AG04450 (cell line): ENCODE results near the gene KIF22. TPM values are rescaled to one million over a fixed set of nuclear protein-coding genes. Genes with fewer than 3 reads are reported as not detected.

Experiments used
- CTCF ChIA-PET: fragments of 300-600, 350-600 bp; formaldehyde crosslinking; extraction: SDS; loops from one replicate; lab custom pipeline; 2022; ENCODE audit warnings: antibody characterized with exemption, inconsistent platforms; lab: Charles Lee
- POLR2A ChIA-PET: fragments of 350-600 bp; formaldehyde crosslinking; extraction: SDS; loops from one replicate; lab custom pipeline; 2021; ENCODE audit warnings: antibody characterized with exemption, inconsistent platforms; lab: Yijun Ruan, JAX
- DNase-seq: peaks from one replicate; pipeline ENCODE4 v3.0.0-alpha.2; 2011; ENCODE audit warnings: low read depth, low spot score
- H3K27ac ChIP-seq: one replicate; pipeline ENCODE4 v1.5.1; 2012; ENCODE audit warnings: low read depth, low read length, control low read depth
- H3K27me3 ChIP-seq: one replicate; pipeline ENCODE4 v1.6.0; 2012; ENCODE audit warnings: low read length; ENCODE audit not compliant: control insufficient read depth, insufficient read depth
- H3K4me3 ChIP-seq: 2 replicates; pipeline ENCODE4 v1.5.1; 2011; ENCODE audit warnings: mild to moderate bottlenecking, low read depth, low read length, control low read depth
- H3K9me3 ChIP-seq: 2 replicates; pipeline ENCODE4 v1.5.1; 2012; ENCODE audit warnings: low read length; ENCODE audit not compliant: control insufficient read depth, insufficient read depth
- polyA plus RNA-seq: library from polyadenylated mRNA; depleted of rRNA; stranded (reverse); fragments of >200 nt; gene quantifications from 2 replicates; pipeline ENCODE4 v1.2.3, GENCODE V29; 2011
- TF ChIP-seq, protein P1 (sequence below): IDR thresholded peaks from 2 replicates; pipeline ENCODE4 v1.5.1; 2011; ENCODE audit warnings: low read depth, low read length, control low read depth, inconsistent platforms

The KIF22 gene
- polyA plus RNA-seq, 1 experiment: 14.1 TPM

DNA sequence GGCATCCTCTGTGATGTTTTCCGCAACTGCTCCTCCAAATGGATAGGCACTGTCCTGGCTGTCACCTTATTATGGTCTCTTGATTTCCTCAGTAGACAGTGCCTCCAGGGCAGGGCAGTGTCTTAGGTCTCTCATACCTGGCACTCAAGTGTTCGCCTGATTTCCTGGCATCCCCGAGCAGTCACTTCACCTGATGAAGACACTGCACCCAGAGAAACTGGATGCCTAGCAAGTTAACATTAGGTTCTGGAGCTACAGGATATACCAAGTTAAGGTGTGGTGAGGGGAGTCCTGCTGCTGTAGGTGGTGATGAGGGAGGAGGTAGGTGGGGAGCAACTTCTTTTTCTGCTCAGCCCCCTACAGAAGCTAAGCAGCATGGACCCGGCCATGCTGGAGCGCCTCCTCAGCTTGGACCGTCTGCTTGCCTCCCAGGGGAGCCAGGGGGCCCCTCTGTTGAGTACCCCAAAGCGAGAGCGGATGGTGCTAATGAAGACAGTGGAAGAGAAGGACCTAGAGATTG is 11.9 kb downstream of the KIF22 start:
- ChIA-PET CTCF (interaction anchor here (0.7 kb wide), 1 partner anchor 18 kb away, joined by 3 read pairs; no protein-coding TSS in a partner anchor), POLR2A (no interaction called here)
- no peak for DNase-seq
- Histone ChIP-seq H3K27me3 (no peaks in the 10 kb centered on the region), H3K27ac (no peak overlapping the region), H3K9me3 (no peaks in the 10 kb centered on the region), H3K4me3 (no peak overlapping the region)
- TF ChIP-seq, protein P1, sequence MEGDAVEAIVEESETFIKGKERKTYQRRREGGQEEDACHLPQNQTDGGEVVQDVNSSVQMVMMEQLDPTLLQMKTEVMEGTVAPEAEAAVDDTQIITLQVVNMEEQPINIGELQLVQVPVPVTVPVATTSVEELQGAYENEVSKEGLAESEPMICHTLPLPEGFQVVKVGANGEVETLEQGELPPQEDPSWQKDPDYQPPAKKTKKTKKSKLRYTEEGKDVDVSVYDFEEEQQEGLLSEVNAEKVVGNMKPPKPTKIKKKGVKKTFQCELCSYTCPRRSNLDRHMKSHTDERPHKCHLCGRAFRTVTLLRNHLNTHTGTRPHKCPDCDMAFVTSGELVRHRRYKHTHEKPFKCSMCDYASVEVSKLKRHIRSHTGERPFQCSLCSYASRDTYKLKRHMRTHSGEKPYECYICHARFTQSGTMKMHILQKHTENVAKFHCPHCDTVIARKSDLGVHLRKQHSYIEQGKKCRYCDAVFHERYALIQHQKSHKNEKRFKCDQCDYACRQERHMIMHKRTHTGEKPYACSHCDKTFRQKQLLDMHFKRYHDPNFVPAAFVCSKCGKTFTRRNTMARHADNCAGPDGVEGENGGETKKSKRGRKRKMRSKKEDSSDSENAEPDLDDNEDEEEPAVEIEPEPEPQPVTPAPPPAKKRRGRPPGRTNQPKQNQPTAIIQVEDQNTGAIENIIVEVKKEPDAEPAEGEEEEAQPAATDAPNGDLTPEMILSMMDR: no peak

DNA sequence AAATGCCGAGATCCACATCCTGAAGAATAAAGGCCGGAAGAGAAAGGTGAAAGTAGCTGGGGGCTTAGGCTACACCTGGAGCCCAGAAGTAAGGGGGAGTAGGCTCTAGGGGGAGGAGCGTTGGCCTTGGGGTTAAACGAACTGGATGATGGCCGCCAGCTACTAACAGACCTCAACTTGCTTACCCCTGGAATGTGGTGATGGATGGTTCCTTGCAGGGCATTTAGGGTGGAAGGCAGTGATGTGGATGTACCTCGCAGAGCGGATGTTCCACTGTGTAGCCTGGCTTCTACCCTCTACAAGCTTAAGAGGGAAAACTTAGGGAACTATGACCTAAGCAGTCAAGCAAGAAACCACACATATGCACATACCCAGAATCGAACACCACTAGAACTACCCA is 13.5 kb downstream of the KIF22 start:
- TF ChIP-seq, protein P1: no peak
- Histone ChIP-seq H3K27me3 (no peaks in the 10 kb centered on the region), H3K27ac (no peak overlapping the region), H3K9me3 (no peaks in the 10 kb centered on the region), H3K4me3 (no peak overlapping the region)
- ChIA-PET CTCF (interaction anchor here (0.8 to 1.8 kb wide), 4 partner anchors 14 to 102 kb away, joined by 3 to 8 read pairs (median 4); partner anchors contain the start of gene KIF22), POLR2A (interaction anchor here (0.6 to 0.8 kb wide), 3 partner anchors 18 to 166 kb away, joined by 5 to 6 read pairs (median 6); no protein-coding TSS in a partner anchor)
- no peak for DNase-seq

DNA sequence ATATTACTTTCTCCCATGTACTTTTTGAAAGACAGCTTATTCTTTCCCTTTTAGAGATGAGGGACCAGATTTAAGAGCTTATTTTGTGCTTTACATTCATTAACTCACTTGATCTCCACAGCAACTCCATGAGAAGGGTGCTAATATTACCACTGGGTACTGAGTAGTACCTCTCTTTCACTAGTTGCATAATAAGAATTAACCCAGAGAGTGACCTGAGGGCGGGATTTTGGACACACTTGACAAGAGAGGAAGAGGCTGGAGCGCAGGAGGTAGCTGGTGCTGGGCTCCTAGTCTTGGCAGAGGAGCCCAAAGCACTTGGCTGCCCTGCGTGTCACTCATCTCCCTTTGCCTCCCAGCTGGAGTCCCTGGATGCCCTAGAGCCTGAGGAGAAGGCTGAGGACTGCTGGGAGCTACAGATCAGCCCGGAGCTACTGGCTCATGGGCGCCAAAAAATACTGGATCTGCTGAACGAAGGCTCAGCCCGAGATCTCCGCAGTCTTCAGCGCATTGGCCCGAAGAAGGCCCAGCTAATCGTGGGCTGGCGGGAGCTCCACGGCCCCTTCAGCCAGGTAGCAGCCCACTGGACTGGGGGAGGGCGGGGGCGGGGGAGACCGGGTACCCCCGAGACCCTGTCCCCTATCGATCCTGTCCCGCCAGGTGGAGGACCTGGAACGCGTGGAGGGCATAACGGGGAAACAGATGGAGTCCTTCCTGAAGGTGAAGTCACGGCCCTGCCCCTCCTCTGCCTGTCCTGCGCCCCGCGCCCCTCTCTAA is 14.1 kb downstream of the KIF22 start:
- TF ChIP-seq, protein P1: no peak
- Histone ChIP-seq H3K9me3 (no peaks in the 10 kb centered on the region), H3K27ac (peak overlapping the region; percentile 95), H3K4me3 (peak overlapping the region; percentile 86), H3K27me3 (no peaks in the 10 kb centered on the region)
- ChIA-PET POLR2A (interaction anchor here (0.6 to 0.8 kb wide), 4 partner anchors 18 to 166 kb away, joined by 5 to 6 read pairs (median 6); no protein-coding TSS in a partner anchor), CTCF (interaction anchor here (0.8 to 1.8 kb wide), 4 partner anchors 14 to 102 kb away, joined by 3 to 8 read pairs (median 4); partner anchors contain the start of gene KIF22)
- DNase-seq: no peak

DNA sequence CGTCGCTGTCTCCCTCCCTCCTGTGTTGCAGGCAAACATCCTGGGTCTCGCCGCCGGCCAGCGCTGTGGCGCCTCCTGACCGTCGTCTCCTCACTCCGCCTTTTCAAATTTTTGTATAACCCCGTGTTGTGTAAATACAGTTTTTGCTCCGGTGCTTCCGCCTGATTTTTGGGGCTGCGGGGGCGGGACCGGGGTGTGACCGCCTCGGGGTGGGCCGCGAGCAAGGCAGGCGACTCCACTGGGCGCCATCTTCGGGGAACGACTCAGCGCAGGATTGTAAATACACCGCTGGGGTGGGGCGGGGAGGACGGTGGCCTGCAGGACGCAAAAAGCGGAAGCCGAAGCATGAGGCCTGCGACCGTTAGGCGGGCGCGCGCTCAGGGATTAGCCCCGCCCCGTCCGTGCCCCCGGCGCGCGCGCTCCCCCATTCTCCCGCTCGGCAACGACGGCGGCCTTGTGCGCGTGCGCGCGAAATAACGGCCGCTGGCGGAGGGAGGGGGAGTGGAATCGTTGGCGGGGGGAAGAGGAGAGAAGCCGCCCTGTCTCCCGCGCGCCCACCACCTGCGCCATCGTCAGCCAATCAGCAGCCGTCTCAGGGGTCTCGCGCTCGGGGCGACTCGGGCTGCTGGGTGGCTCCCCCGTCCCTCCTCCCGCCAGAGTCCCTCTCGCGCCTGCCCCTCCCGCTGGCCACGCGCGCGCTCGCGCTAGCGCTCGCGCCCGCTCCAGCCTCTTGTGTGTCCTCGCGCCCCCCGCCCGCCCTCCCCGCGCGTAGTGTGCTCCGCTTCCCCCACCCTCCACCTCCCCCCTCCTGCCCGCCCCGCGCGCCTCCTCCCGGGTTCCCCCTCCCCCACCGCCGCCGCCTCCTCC is 14.9 kb downstream of the KIF22 start:
- ChIA-PET CTCF (interaction anchor here (0.6 to 1.4 kb wide), 3 partner anchors 10 to 44 kb away, joined by 3 to 6 read pairs (median 6); no protein-coding TSS in a partner anchor), POLR2A (interaction anchor here (0.6 to 0.8 kb wide), 2 partner anchors 57 to 719 kb away, joined by 3 to 5 read pairs; no protein-coding TSS in a partner anchor)
- TF ChIP-seq, protein P1: peak; percentile 16
- DNase-seq: peak; percentile 93
- Histone ChIP-seq H3K4me3 (peak overlapping the region; percentile 86), H3K27me3 (no peaks in the 10 kb centered on the region), H3K27ac (peak overlapping the region; percentile 95), H3K9me3 (no peaks in the 10 kb centered on the region)
